ENCODE data around the gene GATA3. TPM values are rescaled to one million over a fixed set of nuclear protein-coding genes. Genes with fewer than 3 reads are reported as not detected.

Gene GATA3
- total and polyA plus RNA-seq, 2 experiments from 2014 or later = 0.23 TPM; not detected in 1

DNA sequence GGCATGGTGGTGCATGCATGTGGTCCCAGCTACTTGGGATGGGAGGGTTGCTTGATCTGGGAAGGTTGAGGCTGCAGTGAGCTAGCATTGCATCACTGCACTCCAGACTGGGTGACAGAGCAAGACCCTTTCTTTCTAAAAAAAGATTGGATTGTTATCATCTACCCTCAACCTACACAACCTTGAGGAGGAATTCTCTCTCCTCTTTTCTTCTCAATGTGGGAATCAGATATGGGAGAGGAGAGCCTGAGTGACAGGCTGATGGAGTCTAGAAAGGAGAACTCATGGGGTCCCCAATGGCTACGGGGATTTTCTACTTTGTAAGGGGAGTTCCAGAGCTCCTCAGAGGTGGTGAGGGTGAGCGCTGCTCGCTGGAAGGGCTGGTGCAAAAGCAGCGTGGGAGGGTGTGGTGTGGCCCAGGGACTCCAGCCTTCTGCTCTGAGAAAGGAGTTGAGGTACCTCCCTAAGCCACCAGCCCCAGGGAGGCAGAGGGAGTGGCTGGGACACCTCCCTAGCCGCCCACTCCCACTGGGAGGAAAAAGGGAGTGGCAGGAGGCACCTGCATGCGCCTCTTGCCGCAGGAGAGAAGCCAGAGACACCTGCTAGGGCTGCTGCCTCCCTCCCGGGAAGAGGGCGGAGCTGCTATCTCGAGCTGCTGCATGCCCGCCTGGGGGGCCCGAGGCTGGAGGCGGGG, 48.4 kb downstream of the GATA3 start:
- H3K36me3 ChIP-seq (ENCODE audit: insufficient read depth) = no peaks in the 10 kb centered on the region

More for the DNA sequence above, 48.4 kb downstream of the GATA3 start:
- peaks cover 7% of the 10 kb centered on the region for H3K4me1 ChIP-seq (ENCODE audit: insufficient read depth)
- H2AFZ ChIP-seq = peak overlapping the region; percentile 87; the same call in 1 of the 2 replicates
- no peak overlapping the region for H3K4me3 ChIP-seq
- DNase-seq (ENCODE audit: low spot score) (no peak), ATAC-seq (peak; percentile 85)
- H3K79me2 ChIP-seq (replicated peaks; ENCODE audit: insufficient read depth) = no peaks in the 10 kb centered on the region
- Mint-ChIP-seq H3K27ac (no peak overlapping the region), H3K4me1 (peaks cover 4% of the 10 kb centered on the region; the same call in 1 of the 3 replicates), H3K4me3 (no peak overlapping the region), H3K9me3 (no peaks in the 10 kb centered on the region), H3K36me3 (ENCODE audit: low read depth) (no peaks in the 10 kb centered on the region), H3K27me3 (ENCODE audit: insufficient read depth, low read depth, poor library complexity) (peaks cover 2% of the 10 kb centered on the region)
- H3K4me2 ChIP-seq = no peak overlapping the region
- H4K20me1 ChIP-seq (replicated peaks; ENCODE audit: insufficient read depth) = no peaks in the 10 kb centered on the region
- H3K27ac ChIP-seq (ENCODE audit: low read depth) = no peak overlapping the region
- no peaks in the 10 kb centered on the region for H3K27me3 ChIP-seq (ENCODE audit: insufficient read depth)
- H3F3A ChIP-seq (replicated peaks; ENCODE audit: low read depth) = no peaks in the 10 kb centered on the region
- no peaks in the 10 kb centered on the region for H3K9me2 ChIP-seq (ENCODE audit: insufficient read depth)
- no peak for TF ChIP-seq NANOG (IDR thresholded peaks at IDR 0.05; ENCODE audit: borderline replicate concordance)
- no peak for TF ChIP-seq ZNF462 (CRISPR knock-in tag; IDR thresholded peaks at IDR 0.05)
- no peak for TF ChIP-seq STAT1 (IDR thresholded peaks at IDR 0.05; ENCODE audit: unreplicated experiment)
- TF ChIP-seq ZNF331 (CRISPR knock-in tag; IDR thresholded peaks at IDR 0.05; ENCODE audit: low read depth) = no peak
- no peak for TF ChIP-seq REST (IDR thresholded peaks at IDR 0.05; ENCODE audit: unreplicated experiment)
- no peak for TF ChIP-seq ETS1 (IDR thresholded peaks at IDR 0.05)
- no peak for TF ChIP-seq JUNB (IDR thresholded peaks at IDR 0.05; ENCODE audit: unreplicated experiment)
- no peak for TF ChIP-seq CREB1 (CRISPR knock-in tag; IDR thresholded peaks at IDR 0.05; ENCODE audit: low read depth)
- TF ChIP-seq ZNF114 (CRISPR knock-in tag; IDR thresholded peaks at IDR 0.05) = no peak
- TF ChIP-seq EZH2 (IDR thresholded peaks at IDR 0.05; ENCODE audit: low read depth, unreplicated experiment) = no peak
- TF ChIP-seq EZH2phosphoT487 (IDR thresholded peaks at IDR 0.05; ENCODE audit: unreplicated experiment) = no peak
- TF ChIP-seq, protein P1, sequence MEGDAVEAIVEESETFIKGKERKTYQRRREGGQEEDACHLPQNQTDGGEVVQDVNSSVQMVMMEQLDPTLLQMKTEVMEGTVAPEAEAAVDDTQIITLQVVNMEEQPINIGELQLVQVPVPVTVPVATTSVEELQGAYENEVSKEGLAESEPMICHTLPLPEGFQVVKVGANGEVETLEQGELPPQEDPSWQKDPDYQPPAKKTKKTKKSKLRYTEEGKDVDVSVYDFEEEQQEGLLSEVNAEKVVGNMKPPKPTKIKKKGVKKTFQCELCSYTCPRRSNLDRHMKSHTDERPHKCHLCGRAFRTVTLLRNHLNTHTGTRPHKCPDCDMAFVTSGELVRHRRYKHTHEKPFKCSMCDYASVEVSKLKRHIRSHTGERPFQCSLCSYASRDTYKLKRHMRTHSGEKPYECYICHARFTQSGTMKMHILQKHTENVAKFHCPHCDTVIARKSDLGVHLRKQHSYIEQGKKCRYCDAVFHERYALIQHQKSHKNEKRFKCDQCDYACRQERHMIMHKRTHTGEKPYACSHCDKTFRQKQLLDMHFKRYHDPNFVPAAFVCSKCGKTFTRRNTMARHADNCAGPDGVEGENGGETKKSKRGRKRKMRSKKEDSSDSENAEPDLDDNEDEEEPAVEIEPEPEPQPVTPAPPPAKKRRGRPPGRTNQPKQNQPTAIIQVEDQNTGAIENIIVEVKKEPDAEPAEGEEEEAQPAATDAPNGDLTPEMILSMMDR (conservative IDR thresholded peaks at IDR 0.05; ENCODE audit: low read depth in 2 of 2) = no peak
- no peak for TF ChIP-seq POLR2AphosphoS5 (IDR thresholded peaks at IDR 0.05; ENCODE audit: low read depth)

Data from GM23338 (cell line).